ENCODE measurements around the gene P3H4. TPM values are rescaled to one million over a fixed set of nuclear protein-coding genes. Genes with fewer than 3 reads are reported as not detected.

Gene P3H4
- total and polyA plus RNA-seq, 2 of the 4 experiments (the other 2 are of a cell fraction) = 21.5 to 66.7 TPM

DNA sequence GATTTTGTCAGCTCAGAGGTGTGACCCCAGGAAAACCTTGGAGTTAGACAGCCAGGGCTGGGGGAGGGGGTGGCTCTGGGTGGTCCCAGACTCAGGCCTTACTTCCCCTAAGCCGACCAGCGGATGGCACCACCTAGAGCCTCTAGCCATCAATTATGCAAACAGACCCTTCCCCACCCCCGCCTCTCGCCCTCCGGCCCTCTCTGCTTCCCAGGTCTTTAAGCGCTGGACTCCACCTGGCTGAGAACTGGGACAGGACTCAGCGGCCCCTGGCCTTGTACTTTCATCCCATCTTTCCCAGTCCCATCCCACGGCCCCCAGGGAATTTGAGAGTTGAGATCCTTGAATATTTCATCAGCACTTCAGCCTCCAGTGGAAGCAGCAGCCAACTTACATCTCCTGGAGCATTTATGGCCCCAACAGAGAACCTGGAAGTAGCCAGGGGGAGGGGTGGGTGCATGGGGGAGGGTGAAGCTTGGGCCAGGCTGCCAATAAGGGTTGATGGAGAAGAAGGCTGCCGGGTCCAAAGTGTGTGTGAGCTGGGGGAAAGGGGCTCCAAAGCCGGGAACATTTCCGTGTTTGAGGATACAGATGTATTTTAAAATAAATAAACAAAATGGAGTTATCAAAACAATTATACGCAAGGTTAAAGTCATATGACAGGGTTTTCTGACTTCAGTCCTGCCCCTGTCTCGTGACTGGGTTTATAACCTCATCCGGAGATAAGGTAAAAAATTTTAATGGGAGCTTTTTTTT is 17.8 kb downstream of the P3H4 start:
- peak overlapping the region; percentile 48; the same call in 1 of the 2 replicates for H3K23ac ChIP-seq (ENCODE audit: low read depth, low read length)
- peaks cover 26% of the 10 kb centered on the region for H3K4me1 ChIP-seq (ENCODE audit: control insufficient read depth, insufficient read depth, low read length)
- peak overlapping the region; percentile 82 for H2BK120ac ChIP-seq (ENCODE audit: low read depth, low read length)
- no peaks in the 10 kb centered on the region for H3K79me1 ChIP-seq (ENCODE audit: low read depth in 1 of 2, low read length in 2 of 2)
- WGBS, 2 experiments (ENCODE audit: extremely low coverage in 2 of 2, insufficient read length in 1 of 2) = no CpG with 5 or more reads among the region's 14 CpGs
- H3K27me3 ChIP-seq (ENCODE audit: control insufficient read depth, insufficient read depth, low read length) = 0 out of 2 replicates have a peak, but pooled peaks cover under 1% of the 10 kb centered on the region
- no peak overlapping the region for H3K56ac ChIP-seq (ENCODE audit: extremely low read depth, insufficient read depth, low read length)
- peak overlapping the region; percentile 81 for H2BK20ac ChIP-seq (ENCODE audit: low read depth, low read length)
- peak overlapping the region; percentile 82; the same call in 2 of the 3 replicates for H2BK15ac ChIP-seq (ENCODE audit: low read depth, low read length)
- DNase-seq (peak; percentile 59), ATAC-seq (ENCODE audit: low read depth) (no peak; the same call in 1 of the 2 replicates)
- peaks cover 13% of the 10 kb centered on the region for H3K9me1 ChIP-seq (ENCODE audit: insufficient read depth, low read length)
- H4K91ac ChIP-seq (ENCODE audit: insufficient read depth, low read depth, low read length) = peak overlapping the region; percentile 58
- H3K18ac ChIP-seq (ENCODE audit: low read depth, low read length) = peak overlapping the region; percentile 92
- intact Hi-C loops (cut with micrococcal nuclease) (no loop called here), dilution Hi-C loops (cut with HindIII; ENCODE audit: low sequenced_read_pairs, unreplicated experiment) (no loop called here), in situ Hi-C loops (cut with MboI; ENCODE audit: low sequenced_read_pairs) (no loop called here)
- peak overlapping the region; percentile 81 for H3K4ac ChIP-seq (ENCODE audit: low read depth, low read length)
- POLR2A ChIA-PET (ENCODE audit: unreplicated experiment) = interaction anchor here (0.5 to 0.8 kb wide), 2 partner anchors 9 to 124 kb away, joined by 3 to 5 read pairs; no protein-coding TSS in a partner anchor
- CTCF ChIA-PET = interaction anchor here (1.3 kb wide), 1 partner anchor 21 kb away, joined by 5 read pairs; no protein-coding TSS in a partner anchor
- peak overlapping the region; percentile 51 for H3K4me2 ChIP-seq (ENCODE audit: low read depth, low read length)
- no TSS peak for BruUV-seq (replicated peaks)
- H3K27ac ChIP-seq (ENCODE audit: insufficient read depth, low read length) = peak overlapping the region; percentile 90
- H3K9me3 ChIP-seq (ENCODE audit: control insufficient read depth, insufficient read depth, low read length) = no peaks in the 10 kb centered on the region
- peak overlapping the region; percentile 49 for H3K14ac ChIP-seq (replicated peaks; ENCODE audit: low read depth, low read length)
- no peaks in the 10 kb centered on the region for H4K20me1 ChIP-seq (ENCODE audit: insufficient read depth, low read length)
- H3K4me3 ChIP-seq (ENCODE audit: insufficient read depth, low read depth, low read length) = no peak overlapping the region
- peak overlapping the region; percentile 95 for H2AK5ac ChIP-seq (ENCODE audit: low read depth, low read length)
- H3K36me3 ChIP-seq (ENCODE audit: control insufficient read depth, insufficient read depth, low read length) = no peaks in the 10 kb centered on the region
- peak overlapping the region; percentile 81 for H2AFZ ChIP-seq (replicated peaks; ENCODE audit: low read length, poor library complexity)
- peak overlapping the region; percentile 83 for H4K5ac ChIP-seq (ENCODE audit: low read depth, low read length)
- H3K9ac ChIP-seq (ENCODE audit: low read depth, low read length) = 0 out of 2 replicates have a peak overlapping the region, but pooled peaks have one; percentile 0
- H4K8ac ChIP-seq (ENCODE audit: low read depth in 2 of 2, low read length in 2 of 2) = peak overlapping the region; percentile 73 to 78; a peak in 3 of 4 replicates
- peak; percentile 92 for TF ChIP-seq BHLHE40 (IDR thresholded peaks at IDR 0.05; ENCODE audit: low read depth, low read length)
- TF ChIP-seq, protein P1, sequence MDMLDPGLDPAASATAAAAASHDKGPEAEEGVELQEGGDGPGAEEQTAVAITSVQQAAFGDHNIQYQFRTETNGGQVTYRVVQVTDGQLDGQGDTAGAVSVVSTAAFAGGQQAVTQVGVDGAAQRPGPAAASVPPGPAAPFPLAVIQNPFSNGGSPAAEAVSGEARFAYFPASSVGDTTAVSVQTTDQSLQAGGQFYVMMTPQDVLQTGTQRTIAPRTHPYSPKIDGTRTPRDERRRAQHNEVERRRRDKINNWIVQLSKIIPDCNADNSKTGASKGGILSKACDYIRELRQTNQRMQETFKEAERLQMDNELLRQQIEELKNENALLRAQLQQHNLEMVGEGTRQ (IDR thresholded peaks at IDR 0.05; ENCODE audit: low read depth, low read length) = peak; percentile 59
- no peak for TF ChIP-seq CEBPB (IDR thresholded peaks at IDR 0.05; ENCODE audit: low read depth, low read length)
- H2AK9ac ChIP-seq (replicated peaks; ENCODE audit: low read depth, low read length, poor library complexity) = peak overlapping the region; percentile 90
- H2BK5ac ChIP-seq (ENCODE audit: low read depth, low read length, poor library complexity, severe bottlenecking) = peak overlapping the region; percentile 88

All from IMR-90 (cell line).